GM13977 (cell line): ENCODE results near the gene DDHD1.
"Not testable (repeated sequence)": the region's sequence is repeated elsewhere in the genome, so short reads cannot be mapped to it uniquely, and the experiment has no call there.

Experiments
- DNase-seq: peaks from one replicate; pipeline ENCODE4 v3.0.0; 2012; ENCODE audit warnings: low spot score
- in situ Hi-C: fragments of 300-500 bp; cut with MboI; formaldehyde crosslinking; loops from one replicate; pipeline ENCODE4 v1.12.0; 2022; ENCODE audit warnings: low sequenced_read_pairs, low pct_unique_long_range_greater_than_20kb, mixed read lengths, inconsistent platforms; ENCODE audit not compliant: unreplicated experiment
- TF ChIP-seq, protein P1 (sequence below): IDR thresholded peaks from 2 replicates; pipeline ENCODE4 v1.5.1; 2012; ENCODE audit warnings: mild to moderate bottlenecking, control low read depth; ENCODE audit not compliant: insufficient read depth; ENCODE audit errors: extremely low read depth, missing control alignments

Gene DDHD1

DNA sequence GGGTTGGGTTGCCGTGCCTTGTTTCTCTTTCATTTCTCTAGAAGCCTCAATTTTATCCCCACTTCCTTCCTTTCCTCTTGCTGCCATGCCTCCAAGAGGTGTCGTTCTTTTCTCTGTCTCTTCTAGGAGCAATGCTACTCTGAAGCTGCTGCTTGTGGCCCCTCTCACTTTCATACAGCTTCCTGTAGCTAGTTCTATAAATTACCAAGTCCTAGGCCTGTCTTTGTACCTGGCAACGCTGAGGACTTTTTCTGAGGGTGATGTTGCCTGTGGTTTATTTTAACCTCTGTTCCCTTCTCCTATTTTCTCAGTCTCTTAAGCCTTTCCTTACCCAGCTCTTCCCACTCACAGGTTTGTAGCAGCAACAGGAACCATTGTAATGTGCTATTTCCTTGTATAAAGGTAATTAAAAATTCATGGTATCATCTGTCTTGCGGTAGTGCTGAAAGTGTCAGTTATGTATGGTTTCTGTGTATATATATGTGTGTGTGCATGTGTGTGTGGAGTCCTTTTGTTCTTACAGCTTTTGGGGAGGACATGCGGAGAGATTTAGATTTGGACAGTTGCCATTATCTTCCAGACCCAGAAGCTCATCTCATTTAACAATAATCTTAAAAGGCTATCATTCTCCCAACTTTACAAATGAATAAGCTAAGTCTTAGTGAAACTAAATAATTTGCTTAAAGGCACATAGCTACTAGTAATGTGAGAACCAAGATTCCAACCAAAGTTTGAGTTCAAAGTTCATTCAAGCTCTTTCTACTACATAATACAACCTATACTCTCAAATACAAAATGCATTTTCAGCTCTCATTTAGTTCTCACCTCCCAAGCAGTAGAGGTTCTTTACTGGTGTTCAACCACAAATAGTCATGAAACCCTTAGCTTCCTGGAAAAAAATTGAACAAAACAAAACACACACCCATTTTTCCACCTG is 43.8 kb downstream of the DDHD1 start:
- in situ Hi-C loops = no loop called here
- TF ChIP-seq, protein P1, sequence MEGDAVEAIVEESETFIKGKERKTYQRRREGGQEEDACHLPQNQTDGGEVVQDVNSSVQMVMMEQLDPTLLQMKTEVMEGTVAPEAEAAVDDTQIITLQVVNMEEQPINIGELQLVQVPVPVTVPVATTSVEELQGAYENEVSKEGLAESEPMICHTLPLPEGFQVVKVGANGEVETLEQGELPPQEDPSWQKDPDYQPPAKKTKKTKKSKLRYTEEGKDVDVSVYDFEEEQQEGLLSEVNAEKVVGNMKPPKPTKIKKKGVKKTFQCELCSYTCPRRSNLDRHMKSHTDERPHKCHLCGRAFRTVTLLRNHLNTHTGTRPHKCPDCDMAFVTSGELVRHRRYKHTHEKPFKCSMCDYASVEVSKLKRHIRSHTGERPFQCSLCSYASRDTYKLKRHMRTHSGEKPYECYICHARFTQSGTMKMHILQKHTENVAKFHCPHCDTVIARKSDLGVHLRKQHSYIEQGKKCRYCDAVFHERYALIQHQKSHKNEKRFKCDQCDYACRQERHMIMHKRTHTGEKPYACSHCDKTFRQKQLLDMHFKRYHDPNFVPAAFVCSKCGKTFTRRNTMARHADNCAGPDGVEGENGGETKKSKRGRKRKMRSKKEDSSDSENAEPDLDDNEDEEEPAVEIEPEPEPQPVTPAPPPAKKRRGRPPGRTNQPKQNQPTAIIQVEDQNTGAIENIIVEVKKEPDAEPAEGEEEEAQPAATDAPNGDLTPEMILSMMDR = peak; percentile 11
- DNase-seq = peak; percentile 50

DNA sequence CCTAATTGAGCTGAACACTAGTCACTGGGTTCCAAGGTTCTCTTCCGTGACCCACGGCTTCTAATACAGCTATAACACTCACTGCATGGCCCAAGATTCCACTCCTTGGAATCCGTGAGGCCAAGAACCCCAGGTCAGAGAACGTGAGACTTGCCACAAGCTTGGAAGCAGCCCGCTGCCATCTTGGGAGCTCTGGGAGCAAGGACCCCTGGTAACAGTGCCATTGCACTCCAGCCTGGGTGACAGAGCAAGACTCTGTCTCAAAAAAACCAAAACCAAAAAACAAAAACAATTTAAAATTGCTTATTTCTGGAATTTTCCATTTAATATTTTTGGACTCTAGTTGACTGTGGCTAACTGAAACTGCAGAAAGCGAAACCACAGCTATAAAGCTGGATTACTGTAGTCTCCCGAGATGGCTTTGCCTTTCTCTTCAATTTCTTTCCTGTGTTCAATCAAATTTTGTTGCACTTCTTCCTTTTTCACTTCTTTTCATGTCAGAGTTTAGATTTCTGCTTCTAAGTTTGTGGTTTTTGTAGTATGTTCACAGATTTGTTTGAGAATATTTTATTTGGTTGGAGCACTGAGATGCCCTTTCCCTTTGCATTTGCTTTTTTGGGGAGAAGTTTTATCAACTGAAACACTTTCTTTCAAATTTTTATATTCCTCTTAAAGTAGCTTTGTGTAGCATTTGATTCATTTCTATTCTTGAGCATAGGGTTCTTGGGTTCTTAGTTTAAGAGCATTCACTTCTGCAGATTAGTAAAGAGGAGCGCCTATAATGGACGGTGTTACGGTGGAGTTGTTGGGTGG is 44.6 kb downstream of the DDHD1 start:
- TF ChIP-seq, protein P1 = no peak
- in situ Hi-C loops = no loop called here
- no peak for DNase-seq

DNA sequence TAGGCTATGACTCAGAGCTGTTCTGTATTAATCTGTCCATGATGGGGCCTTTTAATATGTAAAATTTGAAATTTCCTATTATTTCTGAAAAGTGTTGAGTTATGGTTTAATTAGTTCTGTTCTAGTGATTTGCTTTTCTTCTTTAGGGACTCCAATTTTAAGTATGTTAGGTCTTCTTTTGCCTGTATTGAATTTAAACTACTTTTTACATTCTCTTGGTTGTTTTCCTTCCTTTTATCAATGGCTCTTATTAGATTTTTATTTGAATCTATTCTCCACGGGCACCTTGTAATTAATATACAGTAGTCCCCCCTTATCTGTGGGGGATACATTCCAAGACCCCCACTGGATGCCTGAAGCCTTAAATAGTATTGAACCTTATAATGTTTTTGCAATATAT is 46.4 kb downstream of the DDHD1 start:
- no peak for DNase-seq
- in situ Hi-C loops = no loop called here
- TF ChIP-seq, protein P1 = no peak

DNA sequence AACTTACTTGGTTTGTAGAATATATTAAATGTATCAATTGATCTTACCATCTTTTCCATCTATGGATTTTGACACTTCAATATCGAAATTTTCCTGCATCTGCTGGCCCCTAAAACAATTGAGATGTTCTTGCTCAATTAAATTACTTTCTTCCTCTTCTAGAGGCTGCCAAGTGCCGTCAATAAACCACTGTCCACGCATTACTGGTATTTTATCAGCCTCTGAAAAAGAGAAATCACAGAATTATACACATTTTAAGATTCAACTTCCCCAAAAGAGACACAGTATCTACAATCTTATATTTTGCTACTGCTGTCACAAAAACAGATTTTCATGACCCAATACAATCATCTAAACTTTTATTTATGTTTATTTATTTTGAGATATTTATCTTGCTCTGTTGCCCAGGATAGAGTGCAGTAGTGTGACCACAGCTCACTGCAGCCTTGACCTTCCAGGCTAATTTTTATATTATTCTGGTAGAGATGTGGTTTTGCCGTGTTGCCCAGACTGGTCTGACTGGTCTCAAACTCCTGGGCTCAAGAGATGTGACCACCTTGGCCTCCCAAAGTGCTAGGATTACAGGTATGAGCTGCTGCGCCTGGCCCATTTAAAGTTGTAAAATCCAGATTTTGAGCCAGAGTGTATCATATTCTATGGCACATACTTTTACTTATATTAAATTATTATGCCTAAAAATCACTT is 49.3 kb downstream of the DDHD1 start:
- in situ Hi-C loops = no loop called here
- no peak for DNase-seq
- TF ChIP-seq, protein P1 = no peak

DNA sequence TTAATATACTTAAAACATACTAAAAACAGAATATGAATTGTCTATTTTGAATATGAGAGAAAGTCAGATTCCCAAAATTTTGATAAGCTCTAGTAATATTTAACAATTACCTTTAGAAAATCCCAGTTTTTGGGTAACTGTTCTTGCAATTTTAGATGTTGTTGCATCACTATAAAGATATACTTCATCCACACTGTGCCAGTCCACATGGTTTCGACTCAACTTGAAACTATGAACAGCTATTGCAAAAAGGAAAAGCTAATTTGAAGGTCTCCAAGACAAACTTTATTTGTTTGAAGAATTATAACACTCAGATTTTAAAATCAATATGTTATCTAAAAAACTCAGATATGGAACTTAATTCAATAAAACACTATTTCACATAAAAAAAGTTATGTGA is 59.9 kb downstream of the DDHD1 start:
- in situ Hi-C loops = no loop called here
- TF ChIP-seq, protein P1 = no peak
- DNase-seq = no peak

DNA sequence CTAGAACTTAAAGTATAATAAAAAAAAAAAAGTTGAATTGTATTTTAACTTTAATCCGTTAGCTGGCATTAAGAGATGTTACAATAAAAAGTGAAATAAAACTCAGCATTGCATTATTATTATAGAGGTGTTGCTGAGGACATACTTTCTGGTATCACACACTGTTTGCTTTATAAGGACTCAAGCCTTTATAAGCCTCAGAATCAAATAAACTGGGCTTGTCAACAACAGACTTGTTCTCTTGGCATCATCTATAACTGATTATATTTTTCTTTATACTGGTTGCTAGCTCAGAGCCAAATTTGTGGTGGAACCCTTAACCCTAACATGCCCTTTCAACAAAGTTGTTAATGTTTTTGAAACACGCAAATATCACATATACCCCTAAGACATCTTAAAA is 62.3 kb downstream of the DDHD1 start:
- in situ Hi-C loops = no loop called here
- TF ChIP-seq, protein P1 = no peak
- DNase-seq = no peak

DNA sequence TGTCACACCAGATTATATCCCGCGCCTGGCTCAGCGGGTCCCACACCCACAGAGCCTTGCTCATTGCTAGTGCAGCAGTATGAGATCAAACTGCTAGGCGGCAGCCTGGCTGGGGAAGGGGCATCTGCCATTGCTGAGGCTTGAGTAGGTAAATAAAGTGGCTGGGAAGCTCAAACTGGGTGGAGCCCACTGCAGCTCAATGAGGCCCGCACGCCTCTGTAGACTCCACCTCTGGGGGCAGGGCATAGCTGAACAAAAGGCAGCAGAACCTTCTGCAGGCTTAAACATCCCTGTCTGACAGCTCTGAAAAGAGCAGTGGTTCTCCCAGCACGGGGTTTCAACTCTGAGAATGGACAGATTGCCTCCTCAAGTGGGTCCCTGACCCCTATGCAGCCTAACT is 68.2 kb downstream of the DDHD1 start:
- in situ Hi-C loops, DNase-seq: not testable (repeated sequence)
